ENCODE data around the gene ATXN1. TPM values are rescaled to one million over a fixed set of nuclear protein-coding genes. Genes with fewer than 3 reads are reported as not detected.

The ATXN1 gene
- total and polyA plus RNA-seq, 2 of the 13 experiments (the other 11 are each of a cell fraction or from before 2014, with no cell fraction given): 20.7 to 39.5 TPM

- no peak overlapping the region for H3K9ac ChIP-seq (ENCODE audit: insufficient read depth, low read depth, low read length)
- DNase-seq (ENCODE audit: low spot score): no peak
- no peak overlapping the region for H3K4me2 ChIP-seq (ENCODE audit: low read depth, low read length)
- in situ Hi-C loops (cut with HindIII; ENCODE audit: extremely low pct_ligation_motif_present, low pct_unique_long_range_greater_than_20kb): no loop called here
- ATAC-seq: no peak
- no peak overlapping the region for H3K4me3 ChIP-seq (replicated peaks in 1 of 3; ENCODE audit: insufficient read depth in 1 of 3, low read depth in 2 of 3, low read length in 3 of 3)
- H4K20me1 ChIP-seq (ENCODE audit: insufficient read depth, low read length): no peaks in the 10 kb centered on the region
- H3K36me3 ChIP-seq (replicated peaks in 1 of 2; ENCODE audit: control insufficient read depth in 1 of 2, insufficient read depth in 2 of 2, low read length in 2 of 2): peaks cover 1 to 3% of the 10 kb centered on the region in 2 experiments; a peak in 2 of 5 replicates
- no peak overlapping the region for H3K27ac ChIP-seq (ENCODE audit: extremely low read length, insufficient read depth, low read length)
- CTCF ChIA-PET (ENCODE audit: low intra/inter-chr PET ratio, low total read pairs): no interaction called here
- POLR2A ChIA-PET: no interaction called here
- no peak overlapping the region for H2AFZ ChIP-seq (ENCODE audit: low read length)
- FAIRE-seq: no peak
- no peaks in the 10 kb centered on the region for H3K79me2 ChIP-seq (ENCODE audit: insufficient read depth, low read length)
- intact Hi-C loops (cut with micrococcal nuclease; ENCODE audit: unreplicated experiment): no loop called here
- 95% methylated on average over 5 of the region's 5 CpGs for WGBS (ENCODE audit: low lambda C conversion rate)
- H3K9me3 ChIP-seq (ENCODE audit: low read length): no peaks in the 10 kb centered on the region
- BruUV-seq (replicated peaks): no TSS peak
- TF ChIP-seq ZNF503 (CRISPR knock-in tag; IDR thresholded peaks at IDR 0.05) (no peak), THAP11 (CRISPR knock-in tag; IDR thresholded peaks at IDR 0.05) (no peak), ZNF780A (CRISPR knock-in tag; IDR thresholded peaks at IDR 0.05) (no peak)
- peaks cover 10% of the 10 kb centered on the region; the same call in 1 of the 2 replicates for H3K4me1 ChIP-seq (ENCODE audit: insufficient read depth, low read length)
- no peaks in the 10 kb centered on the region for H3K27me3 ChIP-seq (ENCODE audit: control insufficient read depth in 1 of 2, insufficient read depth in 2 of 2, low read length in 2 of 2)
Measured at GRCh38 chr6:16622193-16622592, 139.1 kb downstream of the ATXN1 start.

- H3K79me2 ChIP-seq (ENCODE audit: insufficient read depth, low read length): no peaks in the 10 kb centered on the region
- ATAC-seq (no peak), DNase-seq (ENCODE audit: low spot score) (no peak), FAIRE-seq (no peak)
- POLR2A ChIA-PET: interaction anchor here (0.5 kb wide), 1 partner anchor 118 kb away, joined by 5 read pairs; no protein-coding TSS in a partner anchor
- no TSS peak for BruUV-seq (replicated peaks)
- H3K4me3 ChIP-seq (replicated peaks in 1 of 3; ENCODE audit: insufficient read depth in 1 of 3, low read depth in 2 of 3, low read length in 3 of 3): no peak overlapping the region
- no peak overlapping the region for H2AFZ ChIP-seq (ENCODE audit: low read length)
- no peak overlapping the region for H3K4me2 ChIP-seq (ENCODE audit: low read depth, low read length)
- CTCF ChIA-PET (ENCODE audit: low intra/inter-chr PET ratio, low total read pairs): no interaction called here
- in situ Hi-C loops (cut with HindIII; ENCODE audit: extremely low pct_ligation_motif_present, low pct_unique_long_range_greater_than_20kb) (no loop called here), intact Hi-C loops (cut with micrococcal nuclease; ENCODE audit: unreplicated experiment) (no loop called here)
- 82% methylated on average over 6 of the region's 6 CpGs for WGBS (ENCODE audit: low lambda C conversion rate)
- no peaks in the 10 kb centered on the region for H4K20me1 ChIP-seq (ENCODE audit: insufficient read depth, low read length)
- no peak overlapping the region for H3K27ac ChIP-seq (ENCODE audit: extremely low read length, insufficient read depth, low read length)
- no peaks in the 10 kb centered on the region for H3K27me3 ChIP-seq (ENCODE audit: control insufficient read depth in 1 of 2, insufficient read depth in 2 of 2, low read length in 2 of 2)
- H3K9ac ChIP-seq (ENCODE audit: insufficient read depth, low read depth, low read length): no peak overlapping the region
- no peaks in the 10 kb centered on the region for H3K9me3 ChIP-seq (ENCODE audit: low read length)
- H3K4me1 ChIP-seq (ENCODE audit: insufficient read depth, low read length): peaks cover 10% of the 10 kb centered on the region; the same call in 1 of the 2 replicates
- H3K36me3 ChIP-seq (replicated peaks in 1 of 2; ENCODE audit: control insufficient read depth in 1 of 2, insufficient read depth in 2 of 2, low read length in 2 of 2): peaks cover 0 to 1% of the 10 kb centered on the region in 2 experiments; a peak in 1 of 5 replicates
- no peak for TF ChIP-seq ZNF30 (CRISPR knock-in tag; IDR thresholded peaks at IDR 0.05)
- TF ChIP-seq KAT7 (CRISPR knock-in tag; IDR thresholded peaks at IDR 0.05; ENCODE audit: borderline replicate concordance): no peak
- no peak for TF ChIP-seq HOMEZ (CRISPR knock-in tag; IDR thresholded peaks at IDR 0.05; ENCODE audit: low read depth)
- no peak for TF ChIP-seq MIXL1 (CRISPR knock-in tag; IDR thresholded peaks at IDR 0.05)
- no peak for TF ChIP-seq SAFB2 (CRISPR knock-in tag; IDR thresholded peaks at IDR 0.05; ENCODE audit: borderline replicate concordance, low read depth)
- TF ChIP-seq ZNF20 (CRISPR knock-in tag; IDR thresholded peaks at IDR 0.05): no peak
- no peak for TF ChIP-seq NCOR1 (IDR thresholded peaks at IDR 0.05; ENCODE audit: borderline replicate concordance, low read length)
- no peak for TF ChIP-seq PLRG1 (conservative IDR thresholded peaks at IDR 0.05)
- no peak for TF ChIP-seq SCMH1 (CRISPR knock-in tag; IDR thresholded peaks at IDR 0.05; ENCODE audit: borderline replicate concordance)
- TF ChIP-seq ZXDC (CRISPR knock-in tag; IDR thresholded peaks at IDR 0.05): no peak
- no peak for TF ChIP-seq EZH2 (conservative IDR thresholded peaks at IDR 0.05; ENCODE audit: low read depth, low read length)
- no peak for TF ChIP-seq STAG1 (CRISPR knock-in tag; IDR thresholded peaks at IDR 0.05)
Measured at GRCh38 chr6:16621002-16621401, 140.3 kb downstream of the ATXN1 start.
